GM19035 (cell line): Measurements from ENCODE around the gene TMPRSS3.

ENCODE experiments used
- ATAC-seq: cut with Tn5 transposase; IDR thresholded peaks from one replicate; pipeline ENCODE4 v1.9.1; 2021; ENCODE audit not compliant: unreplicated experiment

Gene TMPRSS3

GRCh38 chr21:42429021-42429420 is 33.2 kb upstream of the TMPRSS3 start:
- no peak for ATAC-seq

GRCh38 chr21:42427809-42428419 is 32.1 kb upstream of the TMPRSS3 start:
- no peak for ATAC-seq

GRCh38 chr21:42426876-42427480 is 31.1 kb upstream of the TMPRSS3 start:
- ATAC-seq = no peak

GRCh38 chr21:42426424-42426823 is 30.6 kb upstream of the TMPRSS3 start:
- ATAC-seq = no peak

DNA sequence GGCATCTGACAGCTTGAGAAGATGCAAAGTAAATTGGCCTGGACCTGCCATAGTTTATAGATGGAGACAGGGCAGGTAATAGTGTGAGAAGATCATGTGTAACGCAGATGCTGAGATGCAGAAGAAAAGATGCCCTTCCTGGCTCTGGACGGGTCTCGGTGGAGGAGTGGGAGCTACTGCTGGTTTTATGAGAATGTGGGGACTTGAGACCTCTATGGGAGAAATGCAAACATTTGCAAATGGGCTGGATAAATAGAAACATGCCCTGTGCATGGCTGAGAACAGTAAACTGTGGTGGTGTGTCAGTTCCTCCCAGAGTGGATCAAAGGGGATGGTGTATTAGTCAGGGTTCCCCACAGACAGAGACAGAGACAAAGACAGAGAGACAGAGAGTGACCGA is 29.7 kb upstream of the TMPRSS3 start:
- ATAC-seq = no peak

GRCh38 chr21:42424914-42425541 is 29.2 kb upstream of the TMPRSS3 start:
- no peak for ATAC-seq

GRCh38 chr21:42423685-42424084 is 27.8 kb upstream of the TMPRSS3 start:
- no peak for ATAC-seq

GRCh38 chr21:42423197-42423675 is 27.4 kb upstream of the TMPRSS3 start:
- peak; percentile 54 for ATAC-seq

GRCh38 chr21:42421018-42421793 is 25.4 kb upstream of the TMPRSS3 start:
- ATAC-seq = no peak

DNA sequence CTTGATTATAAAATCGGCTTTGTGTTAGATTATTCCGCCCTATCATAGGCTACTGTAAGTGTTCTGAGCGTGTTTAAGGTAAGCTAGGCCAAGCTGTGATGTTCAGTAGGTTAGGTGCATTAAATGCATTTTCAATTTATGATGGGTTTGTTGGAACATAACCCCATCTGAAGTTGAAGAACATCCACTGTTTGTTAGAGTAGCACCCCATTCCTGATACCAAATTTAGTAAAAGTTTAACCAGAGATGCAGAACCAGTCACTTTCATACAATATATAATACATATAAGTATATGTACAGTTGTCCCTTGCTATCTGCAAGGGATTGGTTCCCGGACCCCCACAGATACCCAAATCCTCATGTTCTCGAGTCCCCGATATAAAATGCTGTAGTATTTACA is 24.0 kb upstream of the TMPRSS3 start:
- ATAC-seq = no peak

DNA sequence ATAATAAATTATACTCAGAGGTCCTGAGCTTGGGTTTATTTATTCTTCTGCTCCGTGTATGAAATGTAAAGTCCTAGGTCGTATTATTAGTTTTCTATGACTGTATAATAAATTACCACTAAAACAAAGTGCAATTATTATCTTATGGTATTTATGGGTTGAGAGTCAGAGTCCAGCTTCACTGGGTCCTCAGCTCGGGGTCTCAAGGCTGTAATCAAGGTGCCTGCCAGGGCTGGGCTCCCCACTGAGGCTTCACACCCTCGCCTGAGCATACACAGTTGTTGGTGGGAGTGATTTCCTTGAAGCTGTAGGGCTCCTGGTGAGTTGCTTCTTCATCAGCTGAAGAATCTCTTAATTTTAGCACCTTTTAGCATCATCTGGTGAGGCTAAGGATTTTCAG is 23.0 kb upstream of the TMPRSS3 start:
- ATAC-seq = no peak

GRCh38 chr21:42417533-42417932 is 21.7 kb upstream of the TMPRSS3 start:
- ATAC-seq = no peak

- ATAC-seq = peak; percentile 83
Observed at GRCh38 chr21:42414928-42415769, 19.3 kb upstream of the TMPRSS3 start.

- no peak for ATAC-seq
Observed at GRCh38 chr21:42414553-42414927, 18.7 kb upstream of the TMPRSS3 start.

DNA sequence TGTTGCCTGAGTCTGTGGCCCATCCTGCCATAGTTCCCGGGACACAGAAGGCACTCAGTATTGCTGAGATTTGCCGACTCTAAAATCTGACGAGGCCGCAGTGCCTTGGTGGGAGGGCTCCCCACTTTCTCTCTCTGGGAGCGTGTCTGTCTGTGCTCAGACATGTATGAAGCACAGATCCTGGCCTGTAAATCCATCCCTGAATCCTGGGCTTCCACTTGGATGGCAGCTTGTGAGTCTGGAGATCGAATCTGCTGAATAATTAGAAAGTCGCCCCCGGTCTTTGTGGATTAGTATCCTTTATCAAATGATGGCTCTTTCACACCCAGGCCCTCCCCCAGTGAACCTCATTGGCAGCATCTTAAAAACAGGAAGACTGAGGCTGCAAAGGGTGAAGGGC is 18.2 kb upstream of the TMPRSS3 start:
- ATAC-seq = no peak

DNA sequence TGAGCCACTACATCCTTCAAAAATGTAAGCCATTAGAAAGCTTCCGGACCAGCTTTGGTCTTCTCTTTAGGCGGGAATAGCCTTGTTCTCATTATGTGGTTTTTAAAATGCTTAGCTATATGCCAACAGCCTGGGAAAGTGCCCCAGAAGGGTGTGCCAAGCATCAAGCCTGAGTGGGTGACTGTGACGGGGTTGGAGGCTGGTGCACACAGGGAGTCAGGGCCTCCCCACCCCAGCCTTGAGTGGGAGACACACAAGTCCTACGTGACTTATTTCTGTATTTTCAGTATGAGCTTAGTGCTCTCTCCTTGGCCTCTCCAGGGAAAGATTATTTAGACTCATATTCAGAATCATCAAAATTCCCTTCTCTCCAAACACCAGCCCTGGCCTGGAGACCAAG is 17.6 kb upstream of the TMPRSS3 start:
- no peak for ATAC-seq

- no peak for ATAC-seq
Observed at GRCh38 chr21:42413093-42413492, 17.2 kb upstream of the TMPRSS3 start.

DNA sequence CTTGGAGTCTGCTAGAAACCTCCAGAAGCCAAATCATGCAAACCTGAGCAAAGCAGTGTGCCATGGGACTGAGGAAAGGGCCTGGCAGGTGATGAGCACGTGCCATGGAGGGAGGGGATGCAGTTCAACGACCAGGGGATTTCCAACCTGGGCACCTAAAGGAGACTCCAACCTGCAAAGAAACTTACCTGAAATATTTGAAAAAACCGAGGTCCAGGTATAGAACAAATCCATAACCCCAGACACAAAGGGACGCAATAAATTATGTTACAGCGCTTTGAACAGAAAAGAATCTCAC is 16.7 kb upstream of the TMPRSS3 start:
- no peak for ATAC-seq

GRCh38 chr21:42411891-42412635 is 16.2 kb upstream of the TMPRSS3 start:
- ATAC-seq = no peak

- ATAC-seq = no peak
Observed at GRCh38 chr21:42411197-42411869, 15.5 kb upstream of the TMPRSS3 start.
